Stimulated activated CD4-positive, alpha-beta T cell treated with anti-CD3 and anti-CD28 coated beads, Interleukin-12 subunit alpha, Interleukin-12 subunit beta, amount 100 ng/mL, for 48 hours (primary cell): ENCODE measurements around the gene HLCS.
"Not testable (repeated sequence)": the region's sequence is repeated elsewhere in the genome, so short reads cannot be mapped to it uniquely, and the experiment has no call there.

Experiments
- DNase-seq, 3 donors: peaks; one replicate each; pipeline ENCODE4 v3.0.0-alpha.2; 2020; ENCODE audit warnings: low read depth in 2 of 3, low spot score in 1 of 3

HLCS gene

GRCh38 chr21:36966066-36966820 lies at the start of gene HLCS:
HLCS (minus strand) TSS chr21:36966669; CDS start chr21:36966638, 31 bp downstream.
- DNase-seq: peak; percentile 33 to 65 (median 36)

- peak; percentile 64 to 80 (median 70) for DNase-seq
These were observed 43.4 kb upstream of the HLCS start for GRCh38 chr21:37009740-37010341.

- no peak for DNase-seq
These were observed 42.3 kb upstream of the HLCS start for GRCh38 chr21:37008724-37009123.

GRCh38 chr21:37006486-37007291 lies 40.2 kb upstream of the HLCS start, which contains the start of gene RIPPLY3:
RIPPLY3 (plus strand) TSS chr21:37006702; CDS start chr21:37006773, 71 bp downstream.
- no peak for DNase-seq

- no peak for DNase-seq
These were observed 39.3 kb upstream of the HLCS start for GRCh38 chr21:37005548-37006485.

- not testable (repeated sequence) for DNase-seq
These were observed 37.4 kb upstream of the HLCS start for GRCh38 chr21:37003917-37004316.

GRCh38 chr21:37002851-37003250 lies 36.4 kb upstream of the HLCS start:
- not testable (repeated sequence) for DNase-seq

GRCh38 chr21:37001441-37001840 lies 35.0 kb upstream of the HLCS start:
- no peak for DNase-seq

- no peak for DNase-seq
These were observed 33.9 kb upstream of the HLCS start for GRCh38 chr21:37000381-37000780.

- no peak for DNase-seq
These were observed 32.8 kb upstream of the HLCS start for GRCh38 chr21:36999131-36999898.

- DNase-seq: not testable (repeated sequence)
These were observed 28.8 kb upstream of the HLCS start for GRCh38 chr21:36995285-36995684.

GRCh38 chr21:36994501-36995158 lies 28.2 kb upstream of the HLCS start:
- DNase-seq: peak in 1 of 3 donors; percentile 24

GRCh38 chr21:36992671-36993070 lies 26.2 kb upstream of the HLCS start:
- DNase-seq: no peak

GRCh38 chr21:36990508-36991205 lies 24.2 kb upstream of the HLCS start:
- no peak for DNase-seq

GRCh38 chr21:36989699-36990507 lies 23.4 kb upstream of the HLCS start:
- peak; percentile 79 to 89 (median 80) for DNase-seq

- not testable (repeated sequence) for DNase-seq
These were observed 22.8 kb upstream of the HLCS start for GRCh38 chr21:36989199-36989698.

GRCh38 chr21:36988536-36988935 lies 22.1 kb upstream of the HLCS start:
- no peak for DNase-seq

- no peak for DNase-seq
These were observed 21.4 kb upstream of the HLCS start for GRCh38 chr21:36987845-36988244.
